Adrenal gland (tissue), 12 donors: ENCODE results near the gene EHD1. TPM values are rescaled to one million over a fixed set of nuclear protein-coding genes. Genes with fewer than 3 reads are reported as not detected.
A peak's percentile ranks its signal among the peaks of the same experiment; 100 is the strongest.

Source experiments
- DNase-seq, 7 donors: peaks; one replicate each; pipeline ENCODE4 v3.0.0-alpha.2; 2019 to 2020
- H3K27ac ChIP-seq, 5 donors: fragments of 200-600 bp; sonication (generic) in 4 of 5; 1 replicate in 3 of 5; 2 replicates in 2 of 5; pipeline versions ENCODE4 v1.5.1 to v1.8.0; 2016 to 2020; ENCODE audit warnings: mild to moderate bottlenecking in 1 of 5
- H3K27me3 ChIP-seq: fragments of 200-600 bp; 2 replicates; pipeline ENCODE4 v1.8.0; 2021
- H3K36me3 ChIP-seq, 2 donors: fragments of 200-600 bp; replicated peaks in 1 of 2; 1 replicate in 1 of 2; 2 replicates in 1 of 2; pipeline versions ENCODE4 v1.5.1 to v1.8.0; 2018 to 2022
- H3K4me1 ChIP-seq, 2 donors: fragments of 200-600 bp; replicated peaks in 1 of 2; 1 replicate in 1 of 2; 2 replicates in 1 of 2; pipeline versions ENCODE4 v1.5.1 to v1.8.0; 2018 to 2021
- H3K4me3 ChIP-seq, 4 donors: fragments of 200-600 bp; sonication (generic) in 3 of 4; one replicate each; pipeline ENCODE4 v1.5.1; 2016 to 2018
- H3K9me3 ChIP-seq, 3 donors: fragments of 200-600 bp; sonication (generic) in 1 of 3; replicated peaks in 1 of 3; 1 replicate in 2 of 3; 2 replicates in 1 of 3; pipeline versions ENCODE4 v1.5.1 to v1.8.0; 2016 to 2021
- POLR2A ChIP-seq, 2 donors: fragments of 450-650 bp; IDR thresholded peaks; one replicate each; pipeline ENCODE4 v1.6.1; 2017; ENCODE audit warnings: antibody characterized with exemption in 2 of 2, mild to moderate bottlenecking in 2 of 2, moderate library complexity in 1 of 2
- WGBS, 4 donors: extraction: QIAGEN DNeasy Blood & Tissue Kit in 2 of 4; methylation state at CpG; one replicate each; pipeline versions ENCODE4 v1.1.5 to v1.1.7; 2013 to 2017; 5-methylcytosine and 5-hydroxymethylcytosine counted together
- intact Hi-C, 2 donors: fragments of 100-400 bp; cut with DNase I; formaldehyde crosslinking; loops; one replicate each; pipeline versions ENCODE4 v1.14.1 to v1.15.0; 2022 to 2023
- polyA plus RNA-seq, 3 donors: library from polyadenylated mRNA; stranded (reverse); fragments of 200-250 nt in 2 of 3; fragments of 350-450 nt in 1 of 3; fragmentation: Illumina TruSeq in 1 of 3; extraction: RNeasy Lipid Tissue Mini Kit (QIAGEN cat#74804) in 1 of 3; gene quantifications; one replicate each; pipeline ENCODE4 v1.2.3, GENCODE V29; 2013 to 2014
- total RNA-seq, 9 donors: library from RNA; depleted of rRNA in 4 of 9; stranded (reverse); fragments of >200 nt in 4 of 9; fragments of 120-200 nt in 1 of 9; fragmentation: NEBNext Ultra II Directional in 1 of 9; extraction: Animal tissue kit (Norgen Biotek cat#: 25700) in 1 of 9; gene quantifications; one replicate each; pipeline versions ENCODE4 v1.1.0 to v1.2.4, GENCODE V29; 2013 to 2023
- TF ChIP-seq, protein P1 (sequence below), 6 experiments: fragments of 450-650 bp in 4 of 6; fragments of 200-600 bp in 2 of 6; sonication (generic) in 1 of 6; IDR thresholded peaks; 1 replicate in 5 of 6; 2 replicates in 1 of 6; pipeline versions ENCODE4 v1.5.1 to v1.8.0; 2016 to 2021; ENCODE audit warnings: antibody characterized with exemption in 6 of 6, mild to moderate bottlenecking in 2 of 6, moderate library complexity in 1 of 6
- donor health status: healthy with polysubstance abuse.
- donor health status: Bipolar disorder and iron deficiency.
- donor health status: DM: yes; HTN: yes; CAD: no.
- donor health status: DM: no; HTN: no; CAD: no.
- donor health status: DM: no; HTN: no; CAD: no.
- donor health status: DM: yes; HTN: yes; CAD: no.

Gene EHD1
- total and polyA plus RNA-seq, 12 donors, result 14.3 to 107 (median 52.9) TPM

DNA sequence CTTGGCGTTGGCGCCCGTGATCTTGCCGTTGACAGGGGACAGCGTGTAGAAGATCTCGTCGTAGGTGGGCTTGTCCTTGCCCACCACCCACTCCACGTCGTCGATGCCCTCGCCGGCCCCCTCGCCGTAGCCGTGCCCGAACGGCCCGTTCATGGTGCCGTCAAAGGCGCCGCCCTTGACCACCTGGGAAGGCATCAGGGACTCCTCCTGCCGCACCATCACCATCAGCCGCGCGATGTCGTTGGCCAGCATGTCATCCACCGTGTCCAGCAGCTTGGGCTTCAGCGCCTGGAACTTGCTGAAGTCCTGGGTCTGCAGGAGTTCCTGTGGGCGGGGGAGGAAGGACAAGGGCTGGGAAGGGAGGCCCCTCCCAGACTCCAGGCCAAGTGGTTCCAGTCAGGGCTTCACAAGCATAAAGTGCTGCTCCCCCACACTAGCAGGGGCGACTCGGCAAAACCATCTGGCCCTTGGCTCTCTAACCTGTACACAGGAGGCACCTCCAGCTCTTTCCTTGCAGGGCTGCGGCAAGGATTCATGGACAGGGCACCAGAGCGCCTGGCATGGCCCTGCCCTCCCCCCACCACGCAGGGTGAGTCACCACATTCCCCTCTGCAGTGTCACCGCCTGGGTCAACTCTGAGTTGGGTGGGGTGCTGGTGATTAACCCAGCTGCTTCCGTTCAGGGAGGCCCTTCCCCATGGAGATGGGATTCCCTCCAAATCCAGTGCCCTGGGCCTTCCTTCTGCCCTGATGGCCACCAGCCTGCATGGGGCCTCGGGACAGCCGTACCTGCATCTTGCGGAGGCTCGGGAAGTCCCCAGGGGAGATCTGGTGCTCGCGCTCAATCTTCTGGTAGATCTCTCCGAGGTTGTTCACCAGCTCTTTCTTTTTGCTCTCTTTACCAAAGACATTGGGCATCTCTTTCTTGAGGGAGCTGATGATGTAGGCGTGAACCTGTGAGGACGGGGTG is 23.6 kb downstream of the EHD1 start:
- H3K4me3 ChIP-seq, result no peak overlapping the region
- H3K27me3 ChIP-seq, result no peaks in the 10 kb centered on the region
- H3K27ac ChIP-seq, result peak overlapping the region in 4 of 5 donors; percentile 75 to 89 (median 83)
- H3K36me3 ChIP-seq, result peaks cover 0 to 21% of the 10 kb centered on the region in 2 donors
- peaks cover 50 to 58% of the 10 kb centered on the region in 2 donors for H3K4me1 ChIP-seq
- DNase-seq, result peak; percentile 89 to 96 (median 95)
- intact Hi-C loops, result no loop called here
- TF ChIP-seq, protein P1, sequence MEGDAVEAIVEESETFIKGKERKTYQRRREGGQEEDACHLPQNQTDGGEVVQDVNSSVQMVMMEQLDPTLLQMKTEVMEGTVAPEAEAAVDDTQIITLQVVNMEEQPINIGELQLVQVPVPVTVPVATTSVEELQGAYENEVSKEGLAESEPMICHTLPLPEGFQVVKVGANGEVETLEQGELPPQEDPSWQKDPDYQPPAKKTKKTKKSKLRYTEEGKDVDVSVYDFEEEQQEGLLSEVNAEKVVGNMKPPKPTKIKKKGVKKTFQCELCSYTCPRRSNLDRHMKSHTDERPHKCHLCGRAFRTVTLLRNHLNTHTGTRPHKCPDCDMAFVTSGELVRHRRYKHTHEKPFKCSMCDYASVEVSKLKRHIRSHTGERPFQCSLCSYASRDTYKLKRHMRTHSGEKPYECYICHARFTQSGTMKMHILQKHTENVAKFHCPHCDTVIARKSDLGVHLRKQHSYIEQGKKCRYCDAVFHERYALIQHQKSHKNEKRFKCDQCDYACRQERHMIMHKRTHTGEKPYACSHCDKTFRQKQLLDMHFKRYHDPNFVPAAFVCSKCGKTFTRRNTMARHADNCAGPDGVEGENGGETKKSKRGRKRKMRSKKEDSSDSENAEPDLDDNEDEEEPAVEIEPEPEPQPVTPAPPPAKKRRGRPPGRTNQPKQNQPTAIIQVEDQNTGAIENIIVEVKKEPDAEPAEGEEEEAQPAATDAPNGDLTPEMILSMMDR (IDR thresholded peaks at IDR 0.05), result no peak
- peak in 1 of 2 donors; percentile 24 for TF ChIP-seq POLR2A (IDR thresholded peaks at IDR 0.05)
- 69 to 84% (median 72%) methylated on average over 18 to 45 of the region's 45 CpGs for WGBS, 4 donors
- no peaks in the 10 kb centered on the region for H3K9me3 ChIP-seq

DNA sequence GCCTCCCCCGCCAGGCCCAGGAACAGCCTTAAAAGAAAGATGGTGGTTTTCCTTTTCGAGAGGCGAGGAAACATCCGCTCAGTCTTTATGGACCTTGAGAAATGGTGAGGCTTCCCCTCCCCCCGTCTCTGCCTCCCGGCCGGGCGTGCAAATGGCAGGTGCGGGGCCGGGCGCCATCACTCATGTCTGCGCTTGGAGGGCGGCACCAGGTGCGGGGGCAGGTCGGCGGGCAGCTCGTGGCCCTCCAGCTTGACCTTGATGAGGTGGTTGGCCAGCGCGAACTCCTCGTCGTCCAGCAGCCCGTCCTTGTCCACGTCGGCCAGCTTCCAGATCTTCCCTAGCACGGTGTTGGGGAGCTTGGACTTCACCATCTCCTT is 24.3 kb downstream of the EHD1 start:
- TF ChIP-seq, protein P1 (IDR thresholded peaks at IDR 0.05), result no peak
- TF ChIP-seq POLR2A (IDR thresholded peaks at IDR 0.05), result no peak
- WGBS, 4 donors, result 85 to 89% (median 86%) methylated on average over 16 to 25 of the region's 25 CpGs
- intact Hi-C loops, result no loop called here
- H3K4me1 ChIP-seq, result peaks cover 46 to 51% of the 10 kb centered on the region in 2 donors
- H3K27ac ChIP-seq, result peak overlapping the region in 3 of 5 donors; percentile 78 to 89 (median 88)
- H3K9me3 ChIP-seq, result no peaks in the 10 kb centered on the region
- no peaks in the 10 kb centered on the region for H3K27me3 ChIP-seq
- peaks cover 0 to 17% of the 10 kb centered on the region in 2 donors for H3K36me3 ChIP-seq
- H3K4me3 ChIP-seq, result no peak overlapping the region
- no peak for DNase-seq

DNA sequence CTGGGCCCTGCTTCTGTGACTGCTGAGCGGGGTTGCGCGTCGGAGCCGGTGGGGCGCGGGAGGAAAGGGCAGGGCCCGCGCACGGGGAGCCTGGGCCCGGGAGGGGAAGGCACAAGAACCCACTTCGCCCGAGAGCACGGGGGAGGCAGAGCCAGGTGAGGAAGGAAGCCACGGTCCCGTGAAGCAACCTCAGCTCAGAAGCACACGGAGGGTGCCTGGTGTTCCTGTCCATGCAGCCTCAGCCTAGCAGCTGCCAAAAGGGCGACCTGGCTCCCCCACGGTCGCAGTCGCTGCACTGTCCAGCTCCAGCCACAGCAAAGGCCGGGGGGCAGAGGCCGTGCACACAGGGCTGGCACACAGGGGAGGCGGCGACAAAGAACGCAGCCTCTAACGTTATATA is 24.7 kb downstream of the EHD1 start:
- intact Hi-C loops, result no loop called here
- H3K27me3 ChIP-seq, result no peaks in the 10 kb centered on the region
- peaks cover 0 to 17% of the 10 kb centered on the region in 2 donors for H3K36me3 ChIP-seq
- DNase-seq, result no peak
- H3K27ac ChIP-seq, result no peak overlapping the region
- no peak for TF ChIP-seq POLR2A (IDR thresholded peaks at IDR 0.05)
- TF ChIP-seq, protein P1 (IDR thresholded peaks at IDR 0.05), result no peak
- H3K4me1 ChIP-seq, result peaks cover 42 to 47% of the 10 kb centered on the region in 2 donors
- no peak overlapping the region for H3K4me3 ChIP-seq
- 76 to 84% (median 83%) methylated on average over 23 to 27 of the region's 27 CpGs for WGBS, 4 donors
- no peaks in the 10 kb centered on the region for H3K9me3 ChIP-seq

DNA sequence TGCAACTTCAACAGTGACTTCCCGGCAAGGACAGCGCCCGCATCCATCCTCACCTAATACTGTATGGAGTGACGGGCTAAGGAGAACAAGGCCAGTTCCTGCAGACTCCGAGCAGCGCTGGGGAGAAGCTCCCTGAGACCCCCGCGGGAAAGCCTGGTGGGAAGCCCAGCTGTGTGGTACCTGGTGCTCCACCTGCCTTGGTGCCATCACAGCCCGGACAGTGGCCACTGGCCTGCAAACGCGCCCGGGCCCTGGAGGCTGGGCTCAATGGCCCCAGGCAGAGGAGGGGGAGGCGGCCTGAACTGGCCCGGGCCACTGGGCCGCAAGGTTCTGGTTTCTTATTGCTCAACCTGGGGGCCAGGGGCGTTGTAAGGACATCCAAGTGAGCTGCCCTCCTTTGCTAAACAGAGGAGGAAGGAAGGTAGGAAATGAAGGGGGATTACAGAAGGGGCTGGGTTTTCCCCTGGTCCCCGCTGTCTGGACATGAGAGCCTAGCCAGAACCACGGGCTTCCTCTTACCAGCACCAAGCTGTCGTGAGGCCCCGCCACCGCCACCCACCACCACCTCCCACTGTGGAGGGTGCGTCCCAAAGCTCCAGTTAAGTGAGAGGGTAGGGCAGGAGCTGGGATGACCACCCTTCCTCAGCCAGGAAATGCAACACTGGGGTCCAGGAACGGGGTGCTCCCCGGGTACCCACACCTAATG is 25.5 kb downstream of the EHD1 start:
- Histone ChIP-seq H3K4me1 (peaks cover 36 to 42% of the 10 kb centered on the region in 2 donors), H3K36me3 (peaks cover 0 to 17% of the 10 kb centered on the region in 2 donors), H3K27ac (peak overlapping the region in 1 of 5 donors; percentile 2), H3K9me3 (no peaks in the 10 kb centered on the region), H3K4me3 (no peak overlapping the region), H3K27me3 (no peaks in the 10 kb centered on the region)
- 75 to 88% (median 84%) methylated on average over 15 to 24 of the region's 24 CpGs for WGBS, 4 donors
- intact Hi-C loops, result no loop called here
- DNase-seq, result no peak
- TF ChIP-seq POLR2A (IDR thresholded peaks at IDR 0.05), result no peak
- TF ChIP-seq, protein P1 (IDR thresholded peaks at IDR 0.05), result no peak
